Neuronal stem cell (in vitro differentiated cells): ENCODE results near the gene SNRPA1.

Experiments
- DNase-seq: peaks from one replicate; pipeline ENCODE4 v3.0.0-alpha.2; 2013; ENCODE audit warnings: low spot score
- H2AFZ ChIP-seq: one replicate; pipeline ENCODE4 v1.6.1; 2013; ENCODE audit warnings: mild to moderate bottlenecking, low read length, inconsistent platforms
- H2AK5ac ChIP-seq: 2 replicates; pipeline ENCODE4 v1.6.1; 2013; ENCODE audit warnings: low read depth, mild to moderate bottlenecking, inconsistent platforms, low read length, moderate library complexity, mixed read lengths
- H2BK120ac ChIP-seq: 2 replicates; pipeline ENCODE4 v1.6.1; 2013; ENCODE audit warnings: low read depth, mild to moderate bottlenecking, inconsistent platforms, low read length, moderate library complexity, mixed read lengths
- H2BK12ac ChIP-seq: one replicate; pipeline ENCODE4 v1.6.1; 2013; ENCODE audit warnings: low read length, inconsistent platforms
- H2BK15ac ChIP-seq: 2 replicates; pipeline ENCODE4 v1.6.1; 2013; ENCODE audit warnings: mild to moderate bottlenecking, low read length, inconsistent platforms, mixed read lengths
- H2BK5ac ChIP-seq: one replicate; pipeline ENCODE4 v1.6.1; 2013; ENCODE audit warnings: inconsistent platforms, mild to moderate bottlenecking, low read length, moderate library complexity
- H3K14ac ChIP-seq: one replicate; pipeline ENCODE4 v1.6.1; 2013; ENCODE audit warnings: low read length, inconsistent platforms
- H3K18ac ChIP-seq: 2 replicates; pipeline ENCODE4 v1.6.1; 2013; ENCODE audit warnings: low read length, inconsistent platforms
- H3K23ac ChIP-seq: 2 replicates; pipeline ENCODE4 v1.6.1; 2013; ENCODE audit warnings: low read depth, mild to moderate bottlenecking, mixed read lengths, low read length, inconsistent platforms; ENCODE audit not compliant: poor library complexity
- H3K27ac ChIP-seq: replicated peaks from 3 replicates; pipeline ENCODE4 v1.5.1; 2013; ENCODE audit warnings: low read length, inconsistent platforms
- H3K27me3 ChIP-seq, 3 experiments: 2 replicates each; pipeline ENCODE4 v1.6.1; 2013; ENCODE audit warnings: low read length in 3 of 3, mild to moderate bottlenecking in 2 of 3, inconsistent platforms in 1 of 3, low read depth in 1 of 3, mixed read lengths in 1 of 3, moderate library complexity in 1 of 3; ENCODE audit not compliant: control insufficient read depth in 3 of 3, insufficient read depth in 3 of 3
- H3K36me3 ChIP-seq, 2 donors: replicated peaks in 1 of 2; 2 replicates each; pipeline ENCODE4 v1.6.1; 2013; ENCODE audit warnings: low read length in 2 of 2; ENCODE audit not compliant: control insufficient read depth in 2 of 2, insufficient read depth in 2 of 2
- H3K4ac ChIP-seq: 2 replicates; pipeline ENCODE4 v1.6.1; 2013; ENCODE audit warnings: inconsistent platforms, mild to moderate bottlenecking, low read length, moderate library complexity
- H3K4me1 ChIP-seq, 2 donors: 1 replicate in 1 of 2; 2 replicates in 1 of 2; pipeline ENCODE4 v1.6.1; 2013; ENCODE audit warnings: low read length in 2 of 2, low read depth in 1 of 2; ENCODE audit not compliant: control insufficient read depth in 2 of 2, insufficient read depth in 1 of 2
- H3K4me2 ChIP-seq: one replicate; pipeline ENCODE4 v1.6.1; 2013; ENCODE audit warnings: mild to moderate bottlenecking, low read length, inconsistent platforms; ENCODE audit not compliant: insufficient read depth, poor library complexity, severe bottlenecking
- H3K4me3 ChIP-seq, 2 donors: 2 replicates each; pipeline ENCODE4 v1.5.1; 2013; ENCODE audit warnings: low read length in 2 of 2, mild to moderate bottlenecking in 2 of 2, inconsistent platforms in 1 of 2, moderate library complexity in 1 of 2
- H3K79me1 ChIP-seq: one replicate; pipeline ENCODE4 v1.6.1; 2013; ENCODE audit warnings: low read depth, mild to moderate bottlenecking, inconsistent platforms, low read length, moderate library complexity
- H3K9ac ChIP-seq: one replicate; pipeline ENCODE4 v1.6.1; 2013; ENCODE audit warnings: mild to moderate bottlenecking, low read depth, low read length, inconsistent platforms; ENCODE audit not compliant: poor library complexity
- H3K9me3 ChIP-seq, 2 donors: replicated peaks in 1 of 2; 2 replicates each; pipeline versions ENCODE3 to v1.6.1; 2013; ENCODE audit warnings: low read length in 2 of 2, mild to moderate bottlenecking in 2 of 2, inconsistent platforms in 1 of 2, low read depth in 1 of 2, mixed read lengths in 1 of 2, moderate library complexity in 1 of 2; ENCODE audit not compliant: control insufficient read depth in 2 of 2, insufficient read depth in 1 of 2
- H4K8ac ChIP-seq: one replicate; pipeline ENCODE4 v1.6.1; 2013; ENCODE audit warnings: low read depth, mild to moderate bottlenecking, inconsistent platforms, low read length, moderate library complexity
- H4K91ac ChIP-seq: one replicate; pipeline ENCODE4 v1.6.1; 2013; ENCODE audit warnings: low read length, low read depth, mild to moderate bottlenecking, inconsistent platforms; ENCODE audit not compliant: poor library complexity
- WGBS, 2 donors: extraction: QIAGEN DNeasy Blood & Tissue Kit; methylation state at CpG; one replicate each; pipeline ENCODE4 v1.1.7; 2013; ENCODE audit warnings: missing lambda C conversion rate in 2 of 2, mixed read lengths in 1 of 2; ENCODE audit not compliant: insufficient read length in 2 of 2, insufficient replicate concordance in 1 of 2; ENCODE audit errors: extremely low coverage in 2 of 2; 5-methylcytosine and 5-hydroxymethylcytosine counted together

SNRPA1 gene

DNA sequence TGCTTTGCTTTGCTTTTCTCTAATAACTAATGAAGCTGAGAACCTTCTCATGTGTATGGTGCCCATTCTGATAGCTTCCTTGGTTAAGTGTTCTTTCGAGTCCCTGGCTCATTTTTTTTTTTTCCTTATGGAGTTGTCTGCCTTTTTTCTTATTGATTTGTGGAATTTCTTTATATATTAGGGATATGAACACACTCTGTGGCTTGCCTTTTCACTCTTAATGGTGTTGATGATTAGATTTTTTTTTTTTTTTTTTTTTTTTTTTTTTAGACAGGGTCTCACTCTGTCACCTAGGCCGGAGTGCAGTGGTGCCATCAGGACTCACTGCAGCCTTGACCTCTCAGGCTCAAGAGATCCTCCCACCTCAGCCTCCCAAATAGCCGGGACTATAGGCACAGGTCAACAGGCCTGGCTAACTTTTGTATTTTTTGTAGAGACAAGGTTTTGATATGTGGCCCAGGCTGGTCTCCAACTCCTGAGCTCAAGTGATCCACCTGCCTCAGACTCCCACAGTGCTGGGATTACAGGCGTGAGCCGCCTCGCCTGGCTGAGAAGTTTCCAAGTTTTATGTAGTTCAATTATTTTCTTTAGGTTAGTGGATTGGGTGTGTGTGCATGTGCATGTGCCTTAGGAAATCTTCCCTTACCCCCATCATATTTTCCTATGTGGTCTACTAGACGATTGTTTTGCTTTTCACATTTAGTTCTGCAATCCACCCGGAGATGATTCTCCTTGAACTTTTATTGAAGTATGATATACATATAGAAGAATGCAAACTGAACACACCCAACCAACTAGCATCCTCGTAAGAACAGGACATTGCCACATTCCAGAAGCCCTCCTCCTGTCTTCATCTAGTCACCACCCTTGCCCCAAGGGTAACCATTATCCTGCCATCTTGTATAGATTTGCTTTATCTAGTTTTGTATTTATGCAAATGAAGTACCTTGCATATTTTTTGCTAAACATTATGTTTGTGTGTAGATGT is 1.7 kb upstream of the SNRPA1 start:
- H3K9ac ChIP-seq: no peak overlapping the region
- no peak overlapping the region for H3K27ac ChIP-seq
- DNase-seq: no peak
- H3K4me3 ChIP-seq: peak overlapping the region in 1 of 2 donors; percentile 69
- no peak overlapping the region for H3K14ac ChIP-seq
- H3K36me3 ChIP-seq: peaks cover 0 to 19% of the 10 kb centered on the region in 2 donors
- H3K4ac ChIP-seq: no peak overlapping the region
- H2AFZ ChIP-seq: no peak overlapping the region
- no peaks in the 10 kb centered on the region for H3K9me3 ChIP-seq
- no peak overlapping the region for H4K8ac ChIP-seq
- no peak overlapping the region for H4K91ac ChIP-seq
- no CpG with 5 or more reads among the region's 9 CpGs for WGBS, 2 donors
- H2BK15ac ChIP-seq: no peak overlapping the region
- H3K4me1 ChIP-seq: peaks cover 6 to 12% of the 10 kb centered on the region in 2 donors
- peaks cover 6% of the 10 kb centered on the region for H3K79me1 ChIP-seq
- no peak overlapping the region for H2BK5ac ChIP-seq
- H2BK120ac ChIP-seq: no peak overlapping the region
- H3K23ac ChIP-seq: no peak overlapping the region
- H3K18ac ChIP-seq: no peak overlapping the region
- H2BK12ac ChIP-seq: no peak overlapping the region
- no peak overlapping the region for H2AK5ac ChIP-seq
- no peaks in the 10 kb centered on the region for H3K27me3 ChIP-seq
- H3K4me2 ChIP-seq: no peak overlapping the region

GRCh38 chr15:101295607-101296161 is 636 bp upstream of the SNRPA1 start:
- no peak for DNase-seq
- H4K8ac ChIP-seq: no peak overlapping the region
- no peak overlapping the region for H3K14ac ChIP-seq
- no peak overlapping the region for H3K27ac ChIP-seq
- H3K4me1 ChIP-seq: peaks cover 6 to 12% of the 10 kb centered on the region in 2 donors
- H2BK5ac ChIP-seq: no peak overlapping the region
- peaks cover 0 to 27% of the 10 kb centered on the region in 2 donors for H3K36me3 ChIP-seq
- H3K18ac ChIP-seq: peak overlapping the region; percentile 59
- no peak overlapping the region for H2BK120ac ChIP-seq
- no peak overlapping the region for H2BK15ac ChIP-seq
- H3K4ac ChIP-seq: no peak overlapping the region
- no peak overlapping the region for H2AK5ac ChIP-seq
- no peak overlapping the region for H2BK12ac ChIP-seq
- H3K79me1 ChIP-seq: peaks cover 6% of the 10 kb centered on the region
- peak overlapping the region; percentile 95 for H2AFZ ChIP-seq
- no CpG with 5 or more reads among the region's 20 CpGs for WGBS, 2 donors
- H3K4me3 ChIP-seq: peak overlapping the region; percentile 69 to 99
- H3K9ac ChIP-seq: peak overlapping the region; percentile 92
- no peaks in the 10 kb centered on the region for H3K9me3 ChIP-seq
- H3K23ac ChIP-seq: peak overlapping the region; percentile 98
- H3K4me2 ChIP-seq: peak overlapping the region; percentile 87
- H4K91ac ChIP-seq: no peak overlapping the region
- H3K27me3 ChIP-seq: no peaks in the 10 kb centered on the region

GRCh38 chr15:101293122-101293521 is 1.9 kb downstream of the SNRPA1 start:
- H3K4me1 ChIP-seq: peaks cover 6 to 12% of the 10 kb centered on the region in 2 donors
- H3K18ac ChIP-seq: no peak overlapping the region
- no peak overlapping the region for H2BK15ac ChIP-seq
- no peak overlapping the region for H4K8ac ChIP-seq
- H3K79me1 ChIP-seq: peaks cover 6% of the 10 kb centered on the region
- H3K9ac ChIP-seq: no peak overlapping the region
- no peak overlapping the region for H3K23ac ChIP-seq
- no peak overlapping the region for H3K14ac ChIP-seq
- H3K27ac ChIP-seq: no peak overlapping the region
- H2BK120ac ChIP-seq: no peak overlapping the region
- peak overlapping the region in 1 of 2 donors; percentile 69 for H3K4me3 ChIP-seq
- no peak for DNase-seq
- no CpG with 5 or more reads among the region's 10 CpGs for WGBS, 2 donors
- no peak overlapping the region for H2AFZ ChIP-seq
- H3K4me2 ChIP-seq: no peak overlapping the region
- no peak overlapping the region for H2BK12ac ChIP-seq
- no peak overlapping the region for H4K91ac ChIP-seq
- no peak overlapping the region for H2AK5ac ChIP-seq
- no peak overlapping the region for H3K4ac ChIP-seq
- H2BK5ac ChIP-seq: no peak overlapping the region
- H3K27me3 ChIP-seq: no peaks in the 10 kb centered on the region
- peaks cover 4 to 50% of the 10 kb centered on the region in 2 donors for H3K36me3 ChIP-seq
- H3K9me3 ChIP-seq: no peaks in the 10 kb centered on the region

- no peak for DNase-seq
- Histone ChIP-seq H3K18ac (no peak overlapping the region), H2AFZ (no peak overlapping the region), H3K4me3 (no peak overlapping the region), H2BK15ac (no peak overlapping the region), H3K27me3 (no peaks in the 10 kb centered on the region), H2AK5ac (no peak overlapping the region), H3K9ac (no peak overlapping the region), H4K8ac (no peak overlapping the region), H3K4ac (no peak overlapping the region), H3K36me3 (peaks cover 13 to 90% of the 10 kb centered on the region in 2 donors), H2BK120ac (no peak overlapping the region), H3K4me1 (peaks cover 4 to 7% of the 10 kb centered on the region in 2 donors), H4K91ac (no peak overlapping the region), H2BK5ac (no peak overlapping the region), H3K27ac (no peak overlapping the region), H3K4me2 (no peak overlapping the region), H3K9me3 (no peaks in the 10 kb centered on the region), H3K14ac (no peak overlapping the region), H2BK12ac (no peak overlapping the region), H3K79me1 (peaks cover 2% of the 10 kb centered on the region), H3K23ac (no peak overlapping the region)
- WGBS, 2 donors: no CpG with 5 or more reads among the region's 8 CpGs
These were observed 6.0 kb downstream of the SNRPA1 start for GRCh38 chr15:101288905-101289513.
